HG02973 (cell line): ENCODE data around the gene COLEC12.

ENCODE experiments used
- ATAC-seq: cut with Tn5 transposase; IDR thresholded peaks from one replicate; pipeline ENCODE4 v1.9.1; 2021; ENCODE audit warnings: moderate library complexity; ENCODE audit not compliant: unreplicated experiment

COLEC12 gene

DNA sequence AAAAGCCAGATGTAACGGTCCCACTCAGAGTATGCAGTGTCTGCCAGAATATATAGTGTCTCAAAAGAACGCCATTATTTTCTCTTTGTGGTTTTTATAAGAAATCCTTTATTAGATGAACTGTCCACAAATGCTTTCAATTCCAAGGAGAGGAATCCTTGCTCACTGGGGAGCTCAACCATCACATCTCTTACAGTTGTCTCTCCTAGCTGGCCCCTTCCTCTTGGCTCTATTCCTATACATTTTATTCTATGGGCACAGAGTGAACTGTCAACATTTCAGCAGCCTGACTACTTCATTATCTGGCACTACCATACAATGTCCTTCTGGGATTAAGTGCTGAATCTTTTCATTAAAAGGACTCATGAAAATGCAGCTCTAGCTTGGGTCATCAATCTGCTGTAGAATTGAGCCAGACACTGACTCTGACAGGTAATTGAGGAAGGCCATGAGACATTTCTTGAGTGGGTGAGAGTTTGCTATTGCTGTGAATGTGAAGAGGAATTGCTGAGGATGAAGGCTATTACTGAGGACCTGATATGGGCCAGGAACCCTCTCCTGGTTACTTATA, 136.2 kb downstream of the COLEC12 start:
- no peak for ATAC-seq

DNA sequence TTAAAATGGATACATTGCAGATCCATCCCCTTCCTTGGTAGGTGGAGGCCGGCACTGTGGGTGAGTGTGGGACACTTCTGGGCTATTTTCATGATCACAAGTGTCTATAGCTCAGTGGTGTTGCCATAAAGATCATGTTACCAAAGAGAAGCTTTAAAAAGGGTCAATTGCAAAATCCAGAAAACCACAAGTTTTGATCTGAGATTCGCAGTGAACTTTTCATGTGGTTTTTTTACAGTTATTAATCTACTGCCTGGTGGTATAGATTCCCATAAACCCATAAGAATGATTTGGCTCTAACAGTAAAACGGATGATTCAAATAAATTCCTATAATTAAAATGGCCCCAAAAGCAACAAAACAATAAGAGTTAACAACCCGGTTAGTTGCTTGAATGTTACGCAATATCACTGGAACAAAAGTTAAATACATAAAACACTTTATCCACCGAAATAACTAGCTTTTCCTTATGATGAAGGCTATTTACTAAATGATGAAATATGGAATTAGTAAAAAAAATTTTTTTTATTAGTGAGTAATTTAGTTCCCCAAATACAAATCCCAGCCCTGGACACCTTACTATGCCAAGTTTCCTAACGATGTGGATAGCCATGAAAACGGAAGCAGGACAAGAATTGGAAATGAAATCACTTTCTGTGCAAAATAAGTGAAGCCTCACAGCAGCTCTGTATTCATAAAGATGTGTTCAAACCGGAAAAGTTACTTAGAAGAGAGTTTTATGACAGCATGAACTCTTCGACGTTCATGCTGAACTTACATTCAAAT, 137.0 kb downstream of the COLEC12 start:
- no peak for ATAC-seq

DNA sequence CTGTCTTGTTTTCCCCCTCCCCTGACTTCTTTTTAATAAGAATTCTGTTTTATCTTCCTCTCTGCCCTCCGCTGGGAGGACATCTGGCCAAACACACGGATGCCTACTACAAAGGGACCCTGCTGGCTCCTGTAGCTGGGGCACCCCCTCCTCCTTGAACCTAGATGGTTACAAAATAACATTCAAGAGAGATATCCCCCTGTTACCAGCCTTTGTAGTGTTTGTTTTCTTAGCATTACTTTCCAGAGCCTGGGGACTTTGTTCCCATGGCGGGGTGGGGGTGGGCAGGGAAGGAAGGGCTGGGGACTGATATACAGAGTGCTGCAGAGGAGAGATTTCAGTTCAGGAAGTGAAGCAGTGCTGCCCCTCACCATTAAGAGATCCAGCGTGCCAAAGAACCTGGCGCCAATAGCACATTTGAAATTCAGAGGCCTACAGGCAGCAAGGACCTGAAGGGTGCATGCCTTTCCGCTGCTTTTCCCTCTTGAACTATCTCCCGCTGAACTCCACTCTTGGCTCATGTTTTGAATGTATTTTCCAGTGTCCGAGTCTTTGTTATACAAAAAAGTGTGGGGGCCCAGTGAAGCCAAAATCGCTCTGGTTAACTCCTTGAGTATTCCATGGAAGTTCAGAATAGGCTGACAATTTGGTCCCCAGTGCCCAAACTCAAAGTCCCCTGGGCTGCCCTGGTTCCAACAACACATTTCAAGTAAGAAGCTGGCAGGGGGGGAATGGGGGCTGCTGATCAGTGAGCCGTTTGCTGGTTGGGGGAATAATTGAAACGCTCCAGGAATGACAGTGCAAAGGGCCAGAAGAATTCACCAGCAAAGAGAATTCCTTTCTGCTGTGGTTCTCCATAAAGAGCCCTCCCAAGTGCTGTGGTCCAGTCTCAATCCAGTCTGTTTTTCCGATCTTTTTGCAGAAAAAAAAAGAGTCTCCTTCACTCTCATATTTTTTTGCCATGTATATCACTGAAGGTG, 137.9 kb downstream of the COLEC12 start:
- no peak for ATAC-seq

DNA sequence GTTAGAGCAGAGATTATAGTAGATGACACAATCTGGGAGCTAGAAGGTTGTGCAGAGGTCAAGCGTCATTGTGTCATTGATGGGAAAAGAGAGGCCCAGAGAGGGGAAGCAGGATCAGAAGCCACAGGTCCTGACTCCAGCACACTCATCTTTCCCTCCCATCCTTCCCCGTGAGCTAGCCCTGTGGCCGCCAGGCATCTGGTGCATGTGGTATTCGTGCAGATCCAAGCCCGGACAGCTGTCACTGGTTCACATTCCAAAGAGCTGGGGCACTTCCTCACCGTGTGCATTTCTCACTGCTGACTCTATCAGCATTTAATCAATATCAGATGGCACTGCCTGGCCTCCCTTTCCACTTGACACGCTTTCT, 138.6 kb downstream of the COLEC12 start:
- ATAC-seq = no peak

DNA sequence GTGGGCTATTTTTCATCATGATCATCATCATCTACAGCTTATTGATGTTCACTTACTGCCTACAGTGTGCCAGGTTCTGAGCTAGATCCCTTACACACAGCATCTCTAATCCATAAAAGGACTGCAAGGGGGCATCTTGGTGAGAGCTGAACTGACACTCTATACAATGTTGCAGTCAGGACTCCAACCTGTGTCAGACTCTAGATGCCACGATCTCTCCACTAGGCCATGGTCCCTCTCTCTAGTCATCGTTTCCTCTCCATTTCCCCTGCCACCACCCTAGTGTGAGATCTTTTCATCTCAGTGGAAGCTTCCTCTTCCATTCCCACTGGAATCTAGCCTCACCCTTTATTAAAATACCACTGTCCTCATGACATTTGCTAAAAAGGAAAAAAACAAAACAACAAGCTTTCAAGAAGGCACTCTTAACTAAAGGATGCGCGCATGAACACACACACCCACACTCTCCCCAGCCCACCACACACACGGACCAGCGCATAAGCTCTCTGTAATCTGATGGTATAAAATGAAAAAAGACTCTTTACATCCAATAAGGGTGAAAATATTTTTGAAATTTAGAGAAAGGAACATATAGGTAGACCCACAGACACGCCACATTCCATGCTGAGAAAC, 139.3 kb downstream of the COLEC12 start:
- no peak for ATAC-seq

DNA sequence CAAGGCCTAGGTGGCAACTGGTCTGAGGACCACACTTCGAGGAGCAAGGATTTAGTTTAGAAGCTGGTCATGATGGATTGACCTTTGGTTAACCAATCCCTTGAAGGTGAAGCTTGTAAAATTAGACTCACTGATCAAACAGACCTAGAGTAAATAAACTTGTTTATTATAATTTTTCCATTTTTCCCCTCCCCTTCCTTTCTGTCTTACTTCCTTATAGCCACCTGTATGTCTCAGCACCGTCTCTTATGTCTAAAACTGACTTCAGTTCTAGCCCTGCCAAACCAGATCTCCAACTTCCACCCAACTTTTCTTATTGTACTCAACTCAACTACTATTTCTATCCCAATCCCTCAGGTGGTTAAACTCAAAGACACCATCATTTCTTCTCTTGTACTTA, 139.8 kb downstream of the COLEC12 start:
- no peak for ATAC-seq

DNA sequence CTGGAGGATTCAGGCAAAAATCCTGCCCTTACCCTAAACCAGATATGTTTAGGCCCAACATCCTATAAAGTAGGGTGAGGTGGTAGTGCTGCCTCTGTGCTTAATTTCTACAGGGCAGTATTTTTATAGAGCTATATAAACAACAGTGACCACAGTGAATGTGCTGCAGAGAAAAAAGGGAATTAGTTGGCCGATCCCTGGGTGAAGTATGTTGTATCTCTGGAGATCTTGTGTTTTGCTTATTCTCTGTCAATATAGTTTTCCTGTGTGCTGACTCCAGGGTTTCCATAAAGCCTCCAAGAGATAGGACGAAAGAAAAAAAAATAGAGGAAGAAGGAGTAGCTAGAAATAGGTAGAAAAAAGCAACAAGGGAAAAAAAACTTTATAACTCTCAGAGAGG, 143.7 kb downstream of the COLEC12 start:
- ATAC-seq = no peak

DNA sequence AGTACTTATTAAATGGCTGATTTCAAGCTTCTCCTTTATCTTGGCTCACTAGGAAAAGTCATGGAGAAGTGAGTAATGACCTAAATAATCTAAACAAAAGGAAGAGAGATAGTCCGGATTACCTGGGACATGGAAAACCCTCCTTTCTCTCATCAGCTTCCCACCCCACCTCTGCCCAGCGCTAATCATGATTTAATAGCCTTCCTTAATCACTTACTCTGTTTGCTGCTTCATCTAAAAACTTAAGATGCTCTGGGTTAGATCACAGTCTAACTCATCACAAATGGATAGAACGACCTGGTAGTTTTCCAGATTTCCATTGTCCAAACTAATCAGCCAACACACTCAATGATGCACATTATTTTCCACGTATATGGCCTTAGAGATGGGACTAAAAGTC, 144.8 kb downstream of the COLEC12 start:
- ATAC-seq = no peak

DNA sequence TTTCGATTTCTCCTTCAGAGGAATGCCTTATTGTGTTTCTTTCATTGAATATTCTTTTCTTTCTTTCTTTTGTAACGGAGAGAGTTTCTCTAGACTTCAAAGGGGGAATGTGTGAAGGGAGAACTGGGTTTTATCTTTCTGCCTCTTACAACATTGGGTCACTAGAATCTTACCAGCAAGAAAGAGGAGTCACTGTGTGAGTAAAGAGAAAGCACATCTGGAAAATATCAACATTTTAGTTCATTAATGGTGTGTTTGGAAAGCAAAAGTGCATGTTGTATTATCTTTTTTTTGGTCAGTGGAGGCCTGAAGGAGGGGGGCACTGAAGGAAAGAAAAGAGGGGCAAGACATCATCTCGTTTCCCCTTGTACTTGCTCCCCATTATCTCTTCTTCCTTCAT, 146.0 kb downstream of the COLEC12 start:
- ATAC-seq = no peak

DNA sequence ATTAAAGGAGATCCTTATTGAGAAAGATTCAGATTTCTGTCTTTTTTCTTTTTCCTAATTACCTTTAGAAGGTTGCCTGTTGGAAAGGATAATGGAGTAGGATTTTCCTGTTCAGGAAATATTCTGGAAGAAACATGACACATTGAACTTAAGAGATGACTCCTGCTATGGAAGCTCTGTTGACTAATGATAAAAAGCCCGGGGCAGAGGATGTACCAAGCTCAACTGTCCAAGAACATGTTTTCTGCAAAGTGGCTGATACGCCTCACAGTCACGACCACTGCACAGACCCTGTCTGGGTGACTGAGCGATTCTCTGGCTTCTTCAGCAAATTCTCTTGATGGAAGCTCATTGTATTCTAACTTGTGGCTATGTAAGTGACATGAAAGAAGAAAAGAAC, 146.5 kb downstream of the COLEC12 start:
- ATAC-seq = no peak

DNA sequence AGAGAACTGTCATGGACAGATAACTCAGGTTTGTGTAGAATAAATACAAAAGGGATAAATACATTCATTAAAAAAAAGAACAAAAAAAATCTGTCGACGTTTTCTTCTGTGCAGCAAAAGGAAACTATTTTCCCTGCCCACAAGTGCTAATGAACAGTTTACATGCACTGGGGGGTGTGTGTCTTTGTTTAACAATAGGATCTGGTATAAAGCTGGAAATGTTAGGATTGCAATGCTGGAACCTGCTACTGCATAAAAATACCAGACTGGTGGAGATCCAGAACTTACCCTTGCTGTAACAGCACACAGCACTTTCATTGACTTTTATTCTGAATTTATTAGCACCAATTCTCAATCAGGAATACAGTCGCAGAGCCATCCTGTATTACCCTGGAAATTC, 148.1 kb downstream of the COLEC12 start:
- ATAC-seq = no peak

DNA sequence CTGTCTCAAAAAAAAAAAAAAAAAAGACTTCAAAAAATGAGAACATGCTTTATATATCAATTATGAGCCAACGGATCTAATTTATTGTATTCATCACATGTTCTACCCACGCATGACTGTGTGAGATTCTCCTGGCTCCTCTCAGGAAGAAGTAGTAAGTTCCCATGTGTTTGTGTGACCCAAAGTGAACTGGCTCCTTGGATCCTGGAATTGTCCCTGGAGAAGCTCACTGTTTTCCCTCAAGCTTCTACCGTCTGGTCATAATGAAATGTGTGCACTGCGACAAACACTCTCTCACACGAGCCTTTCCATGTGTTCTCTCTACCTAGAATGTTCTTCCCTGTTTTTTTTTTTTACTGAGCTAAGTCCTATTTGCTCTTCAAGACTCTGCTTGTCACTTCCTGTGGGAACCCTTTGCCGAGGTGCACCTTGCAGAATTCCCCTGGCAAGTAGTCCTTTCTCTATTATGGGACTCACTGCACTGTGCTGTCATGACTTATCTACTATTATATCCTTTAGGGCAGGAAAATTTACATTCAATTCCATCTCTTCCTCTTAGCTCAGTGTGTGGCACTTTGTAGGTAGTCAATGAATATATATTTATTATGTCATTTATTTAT, 149.4 kb downstream of the COLEC12 start:
- no peak for ATAC-seq

DNA sequence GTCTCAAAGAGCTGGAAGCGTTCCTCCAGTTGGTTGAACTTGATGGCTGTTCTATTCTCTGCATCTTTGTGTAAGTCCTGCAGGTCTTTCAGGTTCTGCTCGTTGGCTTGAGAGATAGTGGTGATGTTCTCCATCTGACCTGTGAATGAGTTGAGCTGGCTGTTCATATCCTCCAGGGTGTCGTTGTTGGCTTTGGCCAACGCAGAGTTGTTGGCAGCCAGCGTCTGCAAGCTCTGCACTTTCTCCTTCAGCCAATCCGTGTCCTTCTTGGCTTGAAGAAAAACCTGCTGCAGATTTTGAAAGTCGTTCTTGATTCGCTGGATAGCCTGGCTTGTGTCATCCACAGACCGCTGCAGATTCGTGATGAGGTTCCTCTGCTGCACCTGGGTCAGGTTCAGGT, 153.9 kb downstream of the COLEC12 start:
- no peak for ATAC-seq

DNA sequence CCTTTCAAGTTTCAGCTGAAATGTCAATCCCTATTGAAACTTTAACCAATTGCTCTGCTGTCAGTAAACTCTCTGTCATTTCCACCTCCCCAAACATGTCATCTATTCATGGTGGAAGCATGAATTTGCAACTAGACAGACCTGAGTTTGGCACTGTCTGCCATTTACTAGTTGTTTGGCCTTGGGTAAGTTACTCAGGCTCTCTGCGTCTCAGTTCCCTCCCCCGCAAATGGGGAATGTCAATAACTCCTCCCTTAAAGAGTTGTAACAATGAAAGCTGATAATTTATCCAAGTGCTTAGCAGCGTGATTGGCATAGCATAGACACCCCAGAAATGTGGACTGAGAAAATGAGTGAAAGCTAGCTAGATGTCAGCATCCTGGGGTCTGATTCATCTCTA, 159.4 kb downstream of the COLEC12 start:
- ATAC-seq = no peak

DNA sequence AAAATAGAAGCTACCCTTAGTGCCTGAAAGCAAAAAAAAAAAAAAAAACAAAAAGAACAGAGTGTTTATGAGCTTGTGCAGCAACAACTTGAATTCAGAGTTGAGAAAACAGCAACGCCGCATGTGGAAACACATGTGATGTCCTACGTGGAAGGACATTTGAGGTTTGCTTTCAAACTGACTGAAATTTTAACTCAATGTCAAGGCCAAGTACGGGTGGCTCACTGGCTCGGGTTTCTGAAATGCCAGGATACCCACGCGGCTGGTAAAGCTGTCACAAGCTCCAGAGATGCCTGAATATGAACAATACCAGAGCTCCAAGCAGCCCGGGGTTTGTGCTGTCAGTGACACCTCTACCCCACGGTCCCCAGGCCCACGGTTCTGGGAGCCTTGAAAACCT, 160.5 kb downstream of the COLEC12 start:
- ATAC-seq = no peak

DNA sequence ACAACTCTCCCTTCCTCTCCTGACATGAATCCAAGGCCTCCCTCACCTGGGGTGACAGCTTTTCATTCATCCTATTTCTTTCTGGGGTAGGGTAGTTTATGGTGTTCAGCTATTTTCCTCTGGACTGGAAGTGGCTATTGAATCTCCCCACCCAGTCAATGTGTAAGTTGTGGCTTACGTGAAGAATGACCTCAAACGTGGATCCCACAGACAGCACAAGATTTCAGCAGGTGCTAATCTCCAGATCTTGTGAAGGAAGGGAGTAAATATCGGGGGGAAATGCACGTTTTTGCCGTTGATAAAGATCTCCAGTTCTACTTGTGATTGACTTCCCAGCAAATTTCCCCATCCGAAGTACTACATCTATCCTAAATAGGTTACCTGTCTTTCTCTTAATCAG, 161.3 kb downstream of the COLEC12 start:
- ATAC-seq = no peak

DNA sequence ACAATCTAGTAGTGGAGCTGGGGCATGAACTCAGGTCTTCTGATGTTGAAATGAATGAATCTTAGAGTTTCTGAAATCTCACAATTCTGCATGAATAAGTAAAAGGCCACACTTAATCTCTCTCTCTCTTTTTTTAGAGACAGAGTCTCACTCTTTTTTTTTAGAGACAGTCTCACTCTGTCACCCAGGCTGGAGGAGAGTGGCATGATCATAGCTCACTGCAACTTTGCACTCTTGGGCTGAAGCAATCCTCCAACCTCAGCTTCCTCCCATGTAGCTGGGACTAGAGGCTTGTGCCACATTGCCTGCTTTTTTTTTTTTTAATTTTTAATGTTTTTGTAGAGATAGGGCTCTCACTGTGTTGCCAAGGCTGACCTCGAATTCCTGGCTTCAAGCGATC, 163.8 kb downstream of the COLEC12 start:
- ATAC-seq = no peak

DNA sequence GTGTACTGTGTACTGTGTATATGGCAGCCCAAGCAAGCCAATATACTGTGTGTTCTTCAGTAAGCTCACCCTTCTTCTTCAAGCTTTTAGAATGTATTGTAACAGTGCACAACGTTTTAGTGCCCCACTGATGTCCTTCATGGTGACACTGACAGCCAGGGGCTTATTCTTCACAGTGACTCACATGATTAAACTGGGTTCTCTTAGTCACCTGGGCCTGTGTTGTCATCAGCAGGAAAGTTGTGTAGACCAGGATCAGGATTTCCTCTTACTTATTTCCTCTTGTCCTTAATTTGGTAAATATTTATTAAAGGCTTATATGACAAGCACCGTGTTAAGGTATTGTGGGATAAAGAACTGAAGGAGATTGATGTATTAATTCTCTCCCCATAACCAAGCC, 164.8 kb downstream of the COLEC12 start:
- no peak for ATAC-seq

DNA sequence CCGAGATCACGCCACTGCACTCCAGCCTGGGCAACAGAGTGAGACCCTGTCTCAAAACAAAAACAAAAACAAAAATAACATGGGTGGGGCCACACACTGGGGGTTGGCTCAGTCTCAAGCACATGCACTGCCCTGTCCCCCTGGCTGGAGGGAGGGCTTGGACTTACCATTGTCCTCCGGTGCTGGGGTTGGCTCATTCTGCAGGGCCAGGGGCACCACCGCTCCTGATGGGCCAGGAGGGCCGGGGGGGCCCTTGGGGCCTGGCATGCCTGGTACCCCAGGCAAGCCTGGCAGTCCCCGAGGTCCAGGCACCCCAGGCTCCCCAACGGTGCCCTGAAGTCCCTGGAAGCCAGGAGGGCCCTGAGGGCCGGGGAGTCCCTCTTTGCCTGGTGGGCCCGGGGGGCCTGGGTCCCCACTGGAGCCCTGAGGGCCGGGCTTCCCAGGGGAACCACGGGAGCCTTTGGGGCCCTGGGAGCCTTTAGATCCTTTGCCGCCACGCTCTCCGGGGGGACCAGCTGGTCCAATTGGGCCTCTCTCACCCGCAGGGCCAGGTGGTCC, 165.8 kb downstream of the COLEC12 start:
- no peak for ATAC-seq

DNA sequence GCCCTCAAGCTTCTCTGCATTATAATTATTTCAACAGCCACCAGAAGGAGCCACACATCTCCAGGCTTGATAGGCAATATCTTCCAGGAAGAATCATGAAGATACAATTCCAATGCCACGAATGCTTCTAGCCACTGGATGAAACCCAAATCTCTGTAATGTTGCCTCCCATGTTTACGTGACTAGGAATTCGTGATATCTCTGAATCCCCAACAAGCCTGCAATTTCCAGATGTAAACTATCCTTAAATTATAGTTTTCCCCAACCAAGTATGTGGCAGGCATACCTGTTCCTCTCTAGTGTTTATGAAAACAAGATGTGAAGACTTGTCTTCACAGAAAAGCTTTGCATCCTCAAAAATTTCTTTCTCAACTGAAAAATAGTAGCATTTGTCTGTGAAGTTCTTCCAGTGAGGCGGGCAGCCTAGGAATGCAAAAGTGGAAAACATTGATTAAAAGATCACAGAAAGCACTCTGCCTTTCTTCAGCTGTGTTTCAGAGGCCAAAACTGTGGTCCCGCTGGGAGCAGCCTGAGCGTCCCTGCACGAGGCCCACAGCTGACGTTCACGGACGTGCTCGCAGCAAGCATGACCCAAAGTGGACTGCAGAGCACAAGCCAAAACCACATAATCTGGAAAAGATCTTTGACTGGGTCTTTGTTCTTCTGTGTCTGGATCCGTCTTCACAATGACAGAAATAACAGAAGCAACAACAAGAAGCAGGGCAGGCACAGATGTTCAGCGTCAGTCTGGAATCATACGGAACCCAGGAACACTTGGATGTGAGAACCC, 167.6 kb downstream of the COLEC12 start:
- no peak for ATAC-seq
